Left forelimb (tissue), 1 donor: ENCODE data around the gene ANTXR2.
"Not testable (repeated sequence)": the region's sequence is repeated elsewhere in the genome, so short reads cannot be mapped to it uniquely, and the experiment has no call there.

Source experiments
- DNase-seq: peaks from one replicate; pipeline ENCODE4 v3.0.0-alpha.2; 2018; ENCODE audit warnings: low spot score

The ANTXR2 gene

GRCh38 chr4:79915246-79915645 is 157.8 kb downstream of the ANTXR2 start:
- no peak for DNase-seq

- DNase-seq: no peak
Measured at GRCh38 chr4:79913581-79913980, 159.4 kb downstream of the ANTXR2 start.

- no peak for DNase-seq
Measured at GRCh38 chr4:79907001-79907400, 166.0 kb downstream of the ANTXR2 start.

GRCh38 chr4:79906303-79906702 is 166.7 kb downstream of the ANTXR2 start:
- DNase-seq: no peak

- no peak for DNase-seq
Measured at GRCh38 chr4:79905212-79905611, 167.8 kb downstream of the ANTXR2 start.

- no peak for DNase-seq
Measured at GRCh38 chr4:79904331-79904730, 168.7 kb downstream of the ANTXR2 start.

- DNase-seq: no peak
Measured at GRCh38 chr4:79900182-79900581, 172.8 kb downstream of the ANTXR2 start.

GRCh38 chr4:79899481-79899880 is 173.5 kb downstream of the ANTXR2 start:
- no peak for DNase-seq

- DNase-seq: no peak
Measured at GRCh38 chr4:79898055-79898454, 175.0 kb downstream of the ANTXR2 start.

- DNase-seq: no peak
Measured at GRCh38 chr4:79897174-79897573, 175.9 kb downstream of the ANTXR2 start.

GRCh38 chr4:79893456-79893855 is 179.6 kb downstream of the ANTXR2 start:
- DNase-seq: no peak

- DNase-seq: not testable (repeated sequence)
Measured at GRCh38 chr4:79889026-79889425, 184.0 kb downstream of the ANTXR2 start.

GRCh38 chr4:79886557-79886956 is 186.5 kb downstream of the ANTXR2 start:
- DNase-seq: no peak

GRCh38 chr4:79886021-79886420 is 187.0 kb downstream of the ANTXR2 start:
- no peak for DNase-seq

GRCh38 chr4:79883290-79883689 is 189.7 kb downstream of the ANTXR2 start:
- no peak for DNase-seq

- no peak for DNase-seq
Measured at GRCh38 chr4:79882806-79883205, 190.2 kb downstream of the ANTXR2 start.

GRCh38 chr4:79881407-79881806 is 191.6 kb downstream of the ANTXR2 start:
- DNase-seq: no peak

- no peak for DNase-seq
Measured at GRCh38 chr4:79877511-79877910, 195.5 kb downstream of the ANTXR2 start.

GRCh38 chr4:79875344-79875899 is 197.6 kb downstream of the ANTXR2 start:
- no peak for DNase-seq

GRCh38 chr4:79874197-79874596 is 198.8 kb downstream of the ANTXR2 start:
- DNase-seq: no peak

- DNase-seq: no peak
Measured at GRCh38 chr4:79872738-79873137, 200.3 kb downstream of the ANTXR2 start.

GRCh38 chr4:79871961-79872360 is 201.1 kb downstream of the ANTXR2 start:
- DNase-seq: no peak

GRCh38 chr4:79869597-79870237 is 203.3 kb downstream of the ANTXR2 start:
- no peak for DNase-seq

GRCh38 chr4:79865201-79865597 is 207.8 kb downstream of the ANTXR2 start:
- no peak for DNase-seq
